GM18502 (cell line): Measurements from ENCODE around the gene MYL3.
"Not testable (repeated sequence)": the region's sequence is repeated elsewhere in the genome, so short reads cannot be mapped to it uniquely, and the experiment has no call there.

ENCODE experiments used
- ATAC-seq: cut with Tn5 transposase; IDR thresholded peaks from one replicate; pipeline ENCODE4 v1.9.1; 2021; ENCODE audit warnings: mild to moderate bottlenecking; ENCODE audit not compliant: unreplicated experiment, poor library complexity

Gene MYL3

DNA sequence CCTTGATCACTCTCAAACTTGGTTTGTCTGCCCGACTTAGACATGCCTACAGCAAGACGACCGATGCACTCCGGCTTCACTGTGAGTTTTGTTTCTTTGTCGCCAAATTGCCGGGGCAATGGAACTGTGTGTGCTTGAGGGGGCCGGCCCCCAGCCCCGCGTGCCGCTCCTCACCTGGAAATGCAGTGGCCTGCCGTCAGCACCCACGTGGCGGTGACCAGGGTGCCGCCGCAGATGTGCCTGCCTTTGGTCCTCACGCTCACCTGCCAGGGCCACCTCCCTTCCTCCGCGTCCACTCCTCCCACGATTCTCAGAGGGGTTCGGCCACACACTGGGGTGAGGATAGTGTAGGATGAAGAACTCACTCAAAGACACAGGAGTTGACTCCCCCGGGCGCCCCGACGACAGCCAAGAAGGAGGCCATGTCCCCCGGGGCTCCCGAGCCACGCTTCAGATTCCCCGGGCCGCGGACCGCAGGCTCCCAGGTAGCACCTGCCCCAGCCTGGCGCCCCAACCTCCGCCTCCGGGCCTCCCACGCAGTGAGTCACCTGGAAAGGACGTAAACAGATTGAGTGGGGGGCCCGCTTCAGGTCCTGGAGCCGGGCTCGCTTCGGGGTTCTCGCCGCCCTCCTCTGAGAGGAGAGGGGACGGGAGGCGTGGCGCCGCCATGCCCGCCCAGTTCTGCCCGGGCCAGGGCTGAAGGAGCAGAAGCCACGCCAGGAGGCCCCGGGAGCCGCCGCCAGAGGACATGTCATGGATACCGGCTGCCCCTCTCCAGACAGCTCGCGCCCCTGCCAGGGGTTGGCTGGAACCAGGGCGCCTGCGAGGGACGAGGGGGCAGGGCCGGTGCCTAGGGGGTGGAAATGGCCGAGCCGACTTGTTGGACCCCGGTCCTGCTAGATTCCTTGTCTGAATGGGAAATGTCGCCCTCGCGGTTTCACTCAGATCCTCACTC lies 29.6 kb downstream of the MYL3 start:
- no peak for ATAC-seq

DNA sequence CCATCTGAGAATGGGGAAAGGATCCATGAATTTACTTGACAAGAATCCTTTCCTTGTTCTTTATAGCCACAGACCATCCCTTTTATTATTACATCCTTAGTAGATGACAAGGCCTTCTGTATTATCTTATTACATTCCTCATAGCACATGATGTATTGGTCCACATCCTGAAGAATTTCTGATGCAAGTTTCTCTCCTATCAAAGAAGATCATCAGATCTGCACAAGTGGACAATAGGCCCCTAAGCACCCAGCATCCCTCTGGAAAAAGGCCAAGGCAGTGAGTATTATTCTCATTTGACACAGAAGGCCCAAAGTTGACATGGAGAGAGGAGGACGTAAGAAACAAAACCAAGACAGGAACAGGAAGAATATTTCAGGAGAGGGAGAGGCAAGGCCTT lies 31.4 kb downstream of the MYL3 start:
- no peak for ATAC-seq

DNA sequence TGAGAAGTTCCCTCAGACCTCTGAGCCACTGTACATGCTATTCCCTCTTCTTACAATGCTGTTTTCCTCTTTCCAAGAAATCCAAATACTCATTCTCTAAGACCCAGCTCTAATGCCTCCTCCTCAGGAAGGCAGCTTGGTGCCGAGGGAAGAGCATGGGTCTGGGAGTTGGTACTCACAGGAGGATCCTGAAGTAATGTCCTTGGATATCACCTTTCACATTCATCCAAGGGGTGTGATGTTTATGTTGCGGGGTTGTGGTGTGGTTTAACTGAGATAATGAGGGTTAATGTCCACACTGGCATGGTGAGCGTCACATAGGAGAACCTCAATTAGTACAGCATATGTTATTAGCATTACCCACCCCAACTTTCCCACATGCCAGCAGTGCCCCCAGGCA lies 31.9 kb downstream of the MYL3 start:
- no peak for ATAC-seq

DNA sequence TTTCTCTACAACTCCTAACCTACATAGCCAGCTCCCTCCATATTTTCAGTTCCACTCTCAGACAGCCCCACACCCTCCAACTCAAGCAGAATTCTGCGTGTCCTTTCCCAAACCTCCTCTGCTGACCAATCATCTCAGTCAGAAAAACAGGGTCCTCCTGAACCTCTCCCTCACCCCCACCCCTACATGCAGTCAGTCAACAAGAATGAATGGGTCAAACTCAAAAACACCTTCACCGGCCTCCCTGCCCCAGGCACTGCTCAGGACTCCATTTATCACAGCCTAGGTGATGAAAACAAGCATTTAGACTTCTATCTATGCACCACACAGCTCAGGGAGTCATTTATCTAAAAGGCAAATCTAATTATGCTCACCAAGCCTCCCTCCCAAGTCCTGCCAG lies 32.4 kb downstream of the MYL3 start:
- no peak for ATAC-seq

DNA sequence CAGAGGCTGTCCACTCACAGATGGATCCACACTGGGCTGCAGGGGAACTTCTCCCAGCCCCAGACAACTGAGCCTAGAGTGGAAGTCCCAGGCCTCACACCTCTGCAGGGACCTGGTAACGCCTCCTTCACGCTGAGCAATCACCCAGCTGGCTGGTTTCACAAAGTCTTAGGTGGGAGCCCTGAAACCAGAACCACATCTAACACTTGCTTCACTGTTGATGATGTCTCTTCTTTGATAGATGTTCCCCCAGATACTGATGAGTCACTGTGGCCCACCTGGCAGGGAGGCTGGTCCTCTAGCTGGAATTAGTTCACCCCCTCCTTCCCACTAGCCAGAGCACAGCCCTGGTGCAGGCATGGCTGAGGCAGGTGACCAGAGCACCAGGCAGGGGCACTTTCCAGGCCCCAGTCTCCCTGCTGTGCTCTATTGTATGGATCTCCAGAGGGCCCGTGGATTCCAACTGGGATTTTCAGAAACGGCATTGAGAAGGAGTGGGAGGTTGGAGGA lies 33.5 kb downstream of the MYL3 start:
- ATAC-seq = peak; percentile 83

DNA sequence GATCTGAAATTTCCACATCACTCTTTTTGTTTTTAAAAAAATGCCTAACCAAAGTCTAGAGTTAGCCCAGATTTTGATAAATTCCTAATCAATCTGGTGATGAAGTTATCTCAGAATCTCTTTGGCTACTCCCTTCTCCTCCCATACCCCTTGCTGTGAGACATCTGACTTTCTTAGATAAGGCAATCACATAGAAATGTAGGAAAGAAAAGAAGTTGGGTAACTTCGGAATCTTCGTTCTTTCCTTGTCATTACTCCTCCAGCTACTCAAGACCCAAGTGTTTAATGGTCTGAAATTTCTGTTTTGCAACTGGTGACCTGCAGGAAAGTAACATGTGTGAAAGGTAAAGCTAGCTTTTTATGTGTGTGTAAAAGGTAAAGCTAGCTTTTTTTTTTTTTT lies 37.8 kb downstream of the MYL3 start:
- no peak for ATAC-seq

DNA sequence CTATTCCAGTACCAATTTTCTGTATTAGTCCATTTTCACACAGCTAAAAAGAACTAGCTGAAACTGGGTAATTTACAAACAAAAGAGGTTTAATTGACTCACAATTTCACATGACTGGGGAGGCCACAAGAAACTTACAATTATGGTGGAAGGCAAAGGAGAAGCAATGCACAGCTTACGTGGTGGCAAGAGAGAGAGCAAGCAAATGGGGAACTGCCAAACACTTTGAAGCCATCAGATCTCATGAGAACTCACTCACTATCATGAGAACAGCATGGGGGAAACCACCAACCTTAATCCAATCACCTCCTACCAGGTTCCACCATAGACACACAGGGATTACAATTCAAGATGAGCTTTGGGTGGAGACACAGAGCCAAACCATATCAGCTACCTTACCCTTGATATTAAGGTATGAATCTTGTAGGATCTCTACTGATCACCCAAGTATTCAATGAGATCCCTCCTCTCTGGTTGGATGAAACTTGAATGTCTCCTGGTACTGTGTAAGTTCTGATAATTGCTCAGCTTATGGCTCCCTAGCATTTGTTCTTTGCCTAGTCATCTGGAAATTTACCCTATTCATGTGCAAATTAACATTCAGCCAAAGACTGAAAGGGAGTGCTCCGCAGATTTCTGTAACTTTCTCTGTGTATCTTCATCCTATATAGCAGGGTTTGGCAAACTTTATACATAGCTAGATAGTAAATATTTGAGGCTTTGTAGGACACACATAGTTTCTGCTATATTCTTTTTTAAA lies 38.9 kb downstream of the MYL3 start:
- no peak for ATAC-seq

DNA sequence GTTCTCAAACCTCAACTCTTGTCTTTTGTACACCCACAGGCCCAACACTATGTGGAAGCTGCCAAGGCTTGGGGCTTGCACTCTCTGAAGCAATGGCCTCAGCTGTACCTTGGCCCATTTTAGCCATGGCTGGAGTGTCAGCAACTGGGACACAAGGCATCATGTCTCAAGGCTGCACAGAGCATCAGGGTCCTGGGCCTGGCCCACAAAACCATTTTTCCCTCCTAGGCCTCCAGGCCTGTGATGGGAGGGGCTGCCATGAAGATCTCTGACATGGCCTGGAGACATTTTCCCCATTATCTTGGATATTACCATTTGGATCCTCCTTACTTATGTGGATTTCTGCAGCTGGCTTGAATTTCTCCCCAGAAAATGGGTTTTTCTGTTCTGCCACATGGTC lies 39.9 kb downstream of the MYL3 start:
- not testable (repeated sequence) for ATAC-seq

DNA sequence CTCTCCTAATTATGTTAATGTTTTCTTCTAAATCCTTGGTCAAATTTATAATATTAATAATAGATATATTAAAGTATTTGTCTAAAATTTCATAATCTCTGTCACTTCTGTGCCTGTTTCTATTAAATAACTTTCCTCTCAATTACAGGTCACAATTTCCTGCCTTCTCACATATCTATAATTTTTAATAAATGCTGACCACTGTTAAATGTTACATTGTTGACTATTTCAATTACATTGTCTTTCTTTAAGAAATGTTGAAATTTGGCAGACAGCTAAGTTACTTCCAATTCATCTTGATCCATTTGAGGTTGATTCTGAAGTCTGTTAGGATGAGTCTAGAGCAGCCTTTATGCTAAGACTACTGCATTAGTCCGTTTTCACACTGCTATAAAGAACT lies 41.7 kb downstream of the MYL3 start:
- no peak for ATAC-seq

DNA sequence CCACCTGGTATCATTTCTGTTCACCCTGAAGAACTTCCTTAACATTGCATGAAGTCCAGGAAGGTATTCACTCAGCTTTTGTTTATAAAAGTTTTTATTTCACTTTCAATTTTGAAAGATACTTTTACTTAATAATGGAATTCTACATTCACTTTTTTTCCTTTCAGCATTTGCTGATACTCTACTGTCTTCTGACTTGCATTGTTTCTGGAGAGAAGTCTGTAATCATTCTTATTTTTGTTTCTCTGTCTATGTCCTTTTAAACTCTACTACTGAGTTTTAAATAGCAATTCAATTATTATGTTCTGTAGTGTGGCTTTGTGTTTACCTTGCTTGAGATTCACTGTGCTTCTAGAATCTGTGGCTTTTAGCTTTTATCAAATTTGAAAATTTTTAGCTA lies 42.4 kb downstream of the MYL3 start:
- ATAC-seq = no peak

DNA sequence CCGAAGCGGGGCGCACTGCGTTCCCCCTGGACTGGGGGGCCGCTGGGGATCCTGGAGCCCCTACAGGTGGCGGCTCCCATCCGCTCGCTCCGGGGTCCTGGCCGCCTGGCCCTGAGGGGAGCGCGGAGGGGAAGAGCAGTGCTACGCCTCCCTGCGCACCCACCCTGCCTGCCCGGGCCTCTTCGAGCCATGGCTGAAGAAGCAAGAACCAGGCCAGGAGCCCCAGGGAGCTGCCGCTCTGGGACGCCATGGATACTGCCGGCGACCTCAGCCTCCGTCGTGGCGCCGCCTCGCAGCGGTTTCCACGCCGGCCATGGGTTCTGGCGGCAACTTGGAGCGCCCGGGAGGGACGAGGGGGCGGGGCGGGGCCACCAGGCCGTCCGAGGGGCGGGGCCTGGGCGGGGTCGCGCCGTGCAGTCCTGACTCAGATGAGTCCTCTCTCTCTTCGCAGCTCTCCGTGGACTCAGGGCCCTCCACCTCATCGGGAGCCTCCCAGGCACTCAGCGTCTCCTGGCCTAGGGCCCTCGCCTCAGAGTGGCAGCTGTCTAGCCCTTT lies 50.9 kb downstream of the MYL3 start:
- no peak for ATAC-seq

DNA sequence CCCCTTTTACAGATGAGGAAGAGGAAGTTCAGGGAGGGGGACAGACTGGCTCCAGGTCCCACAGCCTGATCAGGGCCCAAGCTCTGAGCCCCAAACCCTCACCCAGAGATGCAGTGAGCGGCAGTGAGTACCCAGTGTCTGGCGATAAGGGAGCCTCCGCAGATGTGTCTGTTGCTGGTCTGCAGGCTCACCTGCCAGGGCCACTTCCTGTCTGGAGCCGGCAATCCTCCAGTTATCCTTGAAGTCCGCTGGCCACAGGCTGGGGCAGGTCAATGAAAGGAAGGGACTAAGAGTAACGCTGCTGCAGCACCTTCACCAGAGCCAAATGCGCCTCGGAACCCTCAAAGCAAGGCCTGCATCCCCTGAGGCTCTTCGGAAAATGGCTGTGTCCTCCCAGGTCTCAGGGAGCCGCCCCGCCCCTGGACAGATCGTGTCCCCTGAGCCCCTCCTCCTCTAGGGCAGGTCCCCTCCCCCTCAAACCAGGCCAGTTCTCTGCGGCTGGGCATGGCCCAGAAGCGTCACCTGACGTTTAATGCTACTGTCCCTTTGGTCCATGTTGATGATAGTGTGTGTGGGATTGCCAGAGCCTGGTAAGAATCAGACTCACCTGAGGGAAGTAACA lies 51.5 kb downstream of the MYL3 start:
- ATAC-seq = no peak

DNA sequence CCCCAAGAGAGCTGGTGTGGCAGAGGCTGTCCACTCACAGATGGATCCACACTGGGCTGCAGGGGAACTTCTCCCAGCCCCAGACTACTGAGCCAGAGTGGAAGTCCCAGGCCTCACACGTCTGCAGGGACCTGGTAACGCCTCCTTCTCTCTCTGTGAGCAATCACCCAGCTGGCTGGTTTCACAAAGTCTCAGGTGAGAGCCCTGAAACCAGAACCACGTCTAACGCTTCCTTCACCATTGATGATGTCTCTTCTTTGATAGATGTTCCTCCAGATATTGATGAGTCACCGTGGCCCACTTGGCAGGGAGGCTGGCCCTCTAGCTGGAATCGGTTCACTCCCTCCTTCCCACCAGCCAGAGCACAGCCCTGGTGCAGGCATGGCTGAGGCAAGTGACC lies 54.5 kb downstream of the MYL3 start:
- ATAC-seq = not testable (repeated sequence)
